Skeletal muscle tissue (tissue), 4 donors: Measurements from ENCODE around the gene ENTHD1. TPM values are rescaled to one million over a fixed set of nuclear protein-coding genes. Genes with fewer than 3 reads are reported as not detected.

Experiments used
- H3K27ac ChIP-seq: one replicate; pipeline ENCODE4 v1.7.0; 2013; ENCODE audit warnings: mild to moderate bottlenecking, low read depth, low read length, inconsistent platforms
- H3K27me3 ChIP-seq, 3 donors: one replicate each; pipeline ENCODE4 v1.7.0; 2013; ENCODE audit warnings: low read length in 3 of 3; ENCODE audit not compliant: control insufficient read depth in 3 of 3, insufficient read depth in 3 of 3
- H3K36me3 ChIP-seq, 3 donors: one replicate each; pipeline ENCODE4 v1.7.0; 2013; ENCODE audit warnings: low read length in 3 of 3; ENCODE audit not compliant: control insufficient read depth in 3 of 3, insufficient read depth in 3 of 3
- H3K4me1 ChIP-seq, 3 donors: one replicate each; pipeline ENCODE4 v1.7.0; 2013; ENCODE audit warnings: low read length in 3 of 3, mild to moderate bottlenecking in 3 of 3; ENCODE audit not compliant: control insufficient read depth in 3 of 3, insufficient read depth in 3 of 3
- H3K4me3 ChIP-seq, 3 donors: one replicate each; pipeline ENCODE4 v1.7.0; 2013; ENCODE audit warnings: low read length in 3 of 3
- H3K9ac ChIP-seq, 3 donors: one replicate each; pipeline ENCODE4 v1.7.0; 2013; ENCODE audit warnings: low read length in 3 of 3, mild to moderate bottlenecking in 3 of 3, moderate library complexity in 2 of 3, low read depth in 1 of 3
- H3K9me3 ChIP-seq, 3 donors: one replicate each; pipeline ENCODE4 v1.7.0; 2013; ENCODE audit warnings: low read length in 3 of 3; ENCODE audit not compliant: control insufficient read depth in 3 of 3
- total RNA-seq: library from RNA; depleted of rRNA; stranded (reverse); fragments of >200 nt; gene quantifications from one replicate; pipeline ENCODE4 v1.2.3, GENCODE V29; 2014
- donor health status: Osteomylitis.

The ENTHD1 gene
- total RNA-seq, 1 donor from 2014 or later, result not detected

DNA sequence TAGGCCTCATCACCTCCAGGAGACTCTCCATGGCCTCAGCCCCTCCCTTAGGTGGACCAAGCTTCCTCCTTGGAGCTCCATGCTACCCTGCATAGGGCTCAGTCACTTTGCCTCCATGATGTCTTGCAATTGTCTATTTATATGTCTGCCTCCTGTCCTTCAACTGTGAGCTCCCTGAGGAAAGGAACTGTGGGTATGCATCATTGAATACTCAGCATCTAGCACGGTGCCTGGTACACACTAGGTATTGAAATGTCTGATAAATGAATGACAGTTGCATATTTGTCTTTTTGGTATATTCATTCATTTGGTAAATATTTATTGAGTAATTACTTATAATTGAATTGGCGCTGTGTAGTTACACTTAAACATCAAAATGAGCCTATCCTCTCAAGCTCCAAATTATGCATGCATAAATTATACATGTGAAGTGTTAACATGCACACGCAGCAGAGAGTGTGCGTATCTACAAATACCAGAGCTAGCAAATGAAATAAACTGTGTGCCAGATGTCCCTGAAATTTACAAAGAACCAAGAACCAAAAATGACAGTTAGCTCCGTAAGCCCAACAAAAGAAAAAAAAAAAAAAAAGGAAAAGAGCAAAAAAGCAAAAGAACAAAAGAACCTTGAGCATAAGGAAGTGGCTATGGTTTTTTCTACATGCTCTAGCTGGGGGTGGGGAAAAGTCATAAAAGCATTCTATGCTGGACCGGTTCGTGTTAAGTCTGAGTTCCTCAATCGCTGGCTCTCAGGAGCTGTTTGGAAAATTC lies 32.5 kb upstream of the ENTHD1 start:
- no peak overlapping the region for H3K4me3 ChIP-seq
- no peaks in the 10 kb centered on the region for H3K9me3 ChIP-seq
- no peak overlapping the region for H3K27ac ChIP-seq
- peaks cover 35 to 49% (median 37%) of the 10 kb centered on the region in 3 donors for H3K27me3 ChIP-seq
- H3K9ac ChIP-seq, result no peak overlapping the region
- H3K36me3 ChIP-seq, result no peaks in the 10 kb centered on the region
- no peaks in the 10 kb centered on the region for H3K4me1 ChIP-seq

DNA sequence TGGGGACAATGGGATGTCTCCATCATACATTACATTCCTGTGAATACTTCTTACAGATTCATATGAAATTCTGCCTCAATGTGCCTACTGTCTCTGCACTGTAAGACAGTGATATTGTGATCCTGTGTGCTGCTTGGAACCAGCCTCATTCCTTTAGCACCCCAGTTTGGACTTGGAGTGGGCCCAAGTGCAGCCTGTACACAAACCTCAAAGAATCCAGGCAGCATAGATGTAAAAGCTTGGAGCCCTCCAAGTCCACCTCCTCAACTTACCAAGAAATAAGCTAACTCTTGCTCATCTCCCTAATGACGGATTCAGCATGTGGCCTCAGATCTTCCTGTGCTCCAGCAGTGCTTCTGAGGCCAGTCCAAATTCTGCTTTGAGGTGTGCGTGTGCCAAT lies 31.7 kb upstream of the ENTHD1 start:
- no peak overlapping the region for H3K9ac ChIP-seq
- no peaks in the 10 kb centered on the region for H3K36me3 ChIP-seq
- H3K4me1 ChIP-seq, result no peaks in the 10 kb centered on the region
- peaks cover 37 to 45% (median 37%) of the 10 kb centered on the region in 3 donors for H3K27me3 ChIP-seq
- H3K4me3 ChIP-seq, result no peak overlapping the region
- no peaks in the 10 kb centered on the region for H3K9me3 ChIP-seq
- H3K27ac ChIP-seq, result no peak overlapping the region

DNA sequence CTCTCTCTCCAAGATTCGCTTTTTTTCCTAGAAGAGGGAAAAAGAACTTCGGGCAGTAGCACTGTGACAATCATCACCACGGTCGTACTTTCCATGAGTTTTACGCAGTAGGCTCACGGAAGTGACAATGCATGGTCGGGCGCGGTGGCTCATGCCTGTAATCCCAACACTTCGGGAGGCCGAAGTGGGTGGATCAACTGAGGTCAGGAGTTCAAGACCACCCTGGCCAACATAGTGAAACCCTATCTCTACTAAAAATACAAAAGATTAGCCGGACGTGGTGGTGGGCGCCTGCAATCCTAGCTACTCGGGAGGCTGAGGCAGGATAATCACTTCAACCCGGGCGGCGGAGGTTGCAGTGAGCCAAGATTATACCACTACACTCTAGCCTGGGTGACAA lies 30.7 kb upstream of the ENTHD1 start:
- no peaks in the 10 kb centered on the region for H3K36me3 ChIP-seq
- peaks cover 38 to 40% (median 40%) of the 10 kb centered on the region in 3 donors for H3K27me3 ChIP-seq
- H3K27ac ChIP-seq, result no peak overlapping the region
- no peak overlapping the region for H3K9ac ChIP-seq
- H3K4me3 ChIP-seq, result no peak overlapping the region
- H3K4me1 ChIP-seq, result no peaks in the 10 kb centered on the region
- no peaks in the 10 kb centered on the region for H3K9me3 ChIP-seq

DNA sequence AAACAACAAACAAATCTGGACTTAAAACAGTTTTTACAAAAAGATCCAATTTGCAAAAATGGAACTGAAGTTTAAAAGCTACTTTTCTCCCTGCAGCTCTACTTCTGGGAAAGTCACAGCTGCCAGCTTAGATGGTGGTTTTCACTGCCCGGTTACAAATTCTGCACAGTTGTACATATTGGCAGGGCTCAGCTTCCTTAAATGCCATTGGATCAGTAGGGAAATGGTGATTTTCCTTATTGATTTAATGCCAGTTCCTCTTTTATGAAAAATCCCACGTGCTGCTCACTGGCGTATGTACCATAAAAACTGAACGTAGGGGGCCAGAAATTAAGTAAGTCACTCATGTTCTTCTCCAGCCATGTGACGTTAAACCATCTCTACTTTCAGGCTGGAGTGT lies 30.1 kb upstream of the ENTHD1 start:
- Histone ChIP-seq H3K4me3 (no peak overlapping the region), H3K4me1 (no peaks in the 10 kb centered on the region), H3K9ac (no peak overlapping the region), H3K36me3 (no peaks in the 10 kb centered on the region), H3K27me3 (peaks cover 36 to 40% (median 37%) of the 10 kb centered on the region in 3 donors), H3K9me3 (no peaks in the 10 kb centered on the region), H3K27ac (no peak overlapping the region)

DNA sequence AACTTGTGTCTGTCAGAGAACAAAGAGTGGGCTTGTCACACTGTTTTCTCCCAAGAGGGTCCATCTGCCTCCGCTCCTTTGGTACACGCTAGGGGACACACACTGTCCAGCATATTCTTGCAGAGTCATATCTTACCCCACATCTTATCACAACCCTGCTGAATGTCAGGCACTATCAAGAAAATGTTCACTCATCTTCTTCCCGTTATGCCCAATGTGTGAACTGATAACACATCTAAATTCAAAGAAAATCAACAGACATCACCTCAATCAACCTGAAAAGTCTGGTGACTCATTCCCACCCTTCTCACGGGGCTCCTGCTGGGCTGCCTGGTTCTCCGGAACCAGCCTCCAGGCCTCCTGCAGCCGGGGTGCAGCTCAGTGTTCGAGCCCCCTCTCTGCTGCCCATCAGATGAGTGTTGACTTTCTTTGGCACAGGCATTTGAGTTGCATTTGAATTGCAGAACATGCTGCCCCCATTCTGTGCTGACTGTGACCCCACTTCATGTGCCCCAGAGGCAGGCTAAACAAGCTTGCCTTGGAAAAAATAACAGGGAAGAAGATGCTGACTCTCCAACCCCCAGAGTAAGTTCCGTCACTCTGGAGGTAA lies 26.7 kb upstream of the ENTHD1 start:
- Histone ChIP-seq H3K27me3 (peaks cover 13 to 27% (median 27%) of the 10 kb centered on the region in 3 donors), H3K9ac (no peak overlapping the region), H3K4me3 (no peak overlapping the region), H3K4me1 (peaks cover 0 to 5% (median 0%) of the 10 kb centered on the region in 3 donors), H3K27ac (no peak overlapping the region), H3K36me3 (no peaks in the 10 kb centered on the region), H3K9me3 (no peaks in the 10 kb centered on the region)

DNA sequence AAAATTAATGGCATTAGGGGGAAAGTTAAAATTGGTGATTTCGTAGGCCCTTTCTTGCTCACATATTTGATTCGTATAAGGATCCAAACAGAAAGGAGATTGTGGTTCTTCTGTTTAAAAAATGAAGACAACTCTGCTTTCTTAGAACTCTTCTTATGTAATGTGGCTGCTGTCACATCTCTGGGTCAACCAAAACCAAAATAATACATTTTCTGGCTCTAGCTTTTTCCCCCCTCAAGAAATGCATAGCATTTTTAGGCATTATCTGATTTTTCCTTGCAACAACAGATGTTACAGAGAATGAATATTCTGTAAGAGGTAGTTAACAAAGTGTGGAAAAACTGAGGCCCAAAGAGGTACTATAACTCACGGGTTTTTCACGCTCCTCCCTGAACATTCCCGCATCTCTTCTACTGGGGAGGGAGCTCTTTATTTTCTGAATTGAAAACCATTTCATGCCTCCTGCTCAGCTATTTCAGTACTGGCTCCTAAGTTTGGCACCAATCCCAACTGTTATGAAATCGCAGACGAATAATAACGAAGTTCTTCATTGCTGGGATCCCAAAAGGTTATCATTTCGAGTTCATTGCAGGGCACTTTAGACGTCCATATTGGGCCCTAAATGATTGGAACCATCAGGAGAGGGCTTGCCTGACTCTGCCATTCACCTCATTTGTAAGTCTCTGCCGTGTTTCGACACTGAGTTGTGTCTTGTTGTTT lies 24.4 kb upstream of the ENTHD1 start:
- H3K4me3 ChIP-seq, result no peak overlapping the region
- H3K36me3 ChIP-seq, result no peaks in the 10 kb centered on the region
- H3K4me1 ChIP-seq, result peaks cover 0 to 5% (median 0%) of the 10 kb centered on the region in 3 donors
- H3K27me3 ChIP-seq, result peaks cover 9 to 24% (median 12%) of the 10 kb centered on the region in 3 donors
- H3K27ac ChIP-seq, result no peak overlapping the region
- no peak overlapping the region for H3K9ac ChIP-seq
- no peaks in the 10 kb centered on the region for H3K9me3 ChIP-seq

DNA sequence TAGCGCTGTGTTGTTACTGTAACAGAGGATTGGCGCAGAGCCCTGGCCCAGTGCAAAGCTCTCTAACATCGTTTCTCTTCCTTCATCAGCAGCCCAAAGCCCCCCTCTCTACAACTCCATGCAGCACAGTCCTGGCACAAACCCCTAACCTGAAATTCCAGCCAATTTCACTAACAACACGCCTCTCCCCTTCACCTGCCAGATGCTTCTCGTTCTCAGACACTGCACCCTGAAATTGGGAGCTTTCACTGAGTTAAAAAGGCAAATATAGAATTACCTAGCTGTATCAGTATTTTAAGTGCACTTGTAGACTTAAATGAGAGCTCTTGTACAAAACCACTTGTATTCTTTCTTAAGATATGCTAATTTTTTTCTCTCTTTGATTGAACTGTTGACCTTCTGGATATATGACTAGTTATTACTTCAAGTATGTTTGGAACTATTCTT lies 23.7 kb upstream of the ENTHD1 start:
- Histone ChIP-seq H3K9me3 (no peaks in the 10 kb centered on the region), H3K27me3 (peaks cover 11 to 25% (median 11%) of the 10 kb centered on the region in 3 donors), H3K9ac (no peak overlapping the region), H3K27ac (no peak overlapping the region), H3K36me3 (no peaks in the 10 kb centered on the region), H3K4me1 (peaks cover 0 to 5% (median 0%) of the 10 kb centered on the region in 3 donors), H3K4me3 (no peak overlapping the region)

DNA sequence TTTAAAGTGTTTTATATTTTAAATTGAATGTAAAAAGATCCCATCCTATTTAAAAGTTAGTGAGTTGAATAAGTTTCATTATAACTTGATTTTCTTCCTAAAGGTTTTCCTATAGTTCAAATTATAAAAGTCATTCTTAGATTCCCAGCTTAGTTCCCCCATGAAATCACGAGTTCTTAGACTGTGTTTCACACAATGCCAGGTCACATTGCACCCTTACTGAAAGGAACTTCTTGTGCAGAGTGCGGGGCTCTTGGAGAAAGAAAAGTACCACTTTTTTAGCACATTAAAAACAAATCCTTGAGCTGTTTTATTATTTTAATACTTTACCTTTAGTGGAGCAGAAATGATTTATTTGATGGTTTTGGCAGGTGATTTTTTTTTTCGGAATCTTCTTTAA lies 22.9 kb upstream of the ENTHD1 start:
- no peak overlapping the region for H3K27ac ChIP-seq
- H3K36me3 ChIP-seq, result no peaks in the 10 kb centered on the region
- peaks cover 9 to 25% (median 12%) of the 10 kb centered on the region in 3 donors for H3K27me3 ChIP-seq
- H3K4me1 ChIP-seq, result peaks cover 0 to 5% (median 0%) of the 10 kb centered on the region in 3 donors
- H3K4me3 ChIP-seq, result no peak overlapping the region
- no peaks in the 10 kb centered on the region for H3K9me3 ChIP-seq
- no peak overlapping the region for H3K9ac ChIP-seq

DNA sequence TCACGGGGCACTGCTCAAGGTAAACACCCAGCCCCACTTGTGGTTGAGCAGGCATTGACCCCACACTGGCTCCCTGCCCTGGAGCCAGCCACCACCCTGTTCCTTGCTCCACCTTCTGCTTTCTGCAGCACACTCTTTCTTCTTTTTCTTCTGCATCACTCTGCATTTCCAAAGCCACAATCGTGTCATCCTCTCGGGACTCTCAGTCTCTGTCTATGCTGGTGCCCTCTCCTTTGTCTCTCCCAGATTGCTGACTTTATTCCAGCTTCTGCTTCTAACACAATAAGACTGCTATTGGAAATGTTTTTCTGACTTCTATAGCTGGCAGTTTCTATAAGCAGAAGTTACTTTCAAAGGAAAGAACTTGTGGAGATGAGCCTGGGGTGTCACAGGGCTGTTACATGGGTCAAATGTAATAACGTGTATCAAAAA lies 21.8 kb upstream of the ENTHD1 start:
- no peaks in the 10 kb centered on the region for H3K36me3 ChIP-seq
- H3K27ac ChIP-seq, result no peak overlapping the region
- H3K27me3 ChIP-seq, result peaks cover 9 to 18% (median 12%) of the 10 kb centered on the region in 3 donors
- H3K4me3 ChIP-seq, result no peak overlapping the region
- no peaks in the 10 kb centered on the region for H3K9me3 ChIP-seq
- H3K4me1 ChIP-seq, result peaks cover 0 to 5% (median 0%) of the 10 kb centered on the region in 3 donors
- no peak overlapping the region for H3K9ac ChIP-seq
